Peyer's patch (tissue), 4 donors: Measurements from ENCODE around the gene RSU1. TPM values are rescaled to one million over a fixed set of nuclear protein-coding genes. Genes with fewer than 3 reads are reported as not detected.
A peak's percentile ranks its signal among the peaks of the same experiment; 100 is the strongest.

Experiments used
- DNase-seq, 3 donors: peaks; one replicate each; pipeline ENCODE4 v3.0.0-alpha.2; 2017 to 2019
- H3K27ac ChIP-seq, 4 donors: fragments of 200-600 bp; sonication (generic); one replicate each; pipeline ENCODE4 v1.5.1; 2016 to 2019
- H3K27me3 ChIP-seq, 2 donors: fragments of 200-600 bp; sonication (generic); one replicate each; pipeline ENCODE4 v1.5.1; 2019
- H3K36me3 ChIP-seq, 3 donors: fragments of 200-600 bp; sonication (generic); one replicate each; pipeline ENCODE4 v1.5.1; 2016 to 2019
- H3K4me1 ChIP-seq, 4 donors: fragments of 200-600 bp; sonication (generic); one replicate each; pipeline ENCODE4 v1.5.1; 2016 to 2019
- H3K4me3 ChIP-seq, 4 donors: fragments of 200-600 bp; sonication (generic); 1 replicate in 3 of 4; 2 replicates in 1 of 4; pipeline ENCODE4 v1.5.1; 2016 to 2019; ENCODE audit warnings: mild to moderate bottlenecking in 1 of 4
- H3K9me3 ChIP-seq, 4 donors: fragments of 200-600 bp; sonication (generic); one replicate each; pipeline ENCODE4 v1.5.1; 2016 to 2019; ENCODE audit warnings: mild to moderate bottlenecking in 1 of 4
- CTCF ChIP-seq, 6 experiments: fragments of 450-650 bp in 4 of 6; fragments of 200-600 bp in 2 of 6; sonication (generic) in 1 of 6; IDR thresholded peaks; one replicate each; pipeline ENCODE4 v1.5.1; 2017 to 2019; ENCODE audit warnings: antibody characterized with exemption in 6 of 6, mild to moderate bottlenecking in 3 of 6, moderate library complexity in 1 of 6
- POLR2A ChIP-seq, 2 donors: fragments of 450-650 bp; IDR thresholded peaks; one replicate each; pipeline ENCODE4 v1.5.1; 2017; ENCODE audit warnings: antibody characterized with exemption in 2 of 2, mild to moderate bottlenecking in 2 of 2, moderate library complexity in 2 of 2
- small RNA-seq, 2 donors: library from RNA; depleted of rRNA; stranded (forward); fragments of <200 nt; gene quantifications; one replicate each; pipeline ENCODE3, GENCODE V24; 2016
- total RNA-seq, 4 donors: library from RNA; depleted of rRNA; stranded (reverse); fragments of >200 nt; gene quantifications; one replicate each; pipeline ENCODE4 v1.1.0, GENCODE V29; 2016

RSU1 gene
- total RNA-seq, 4 donors from 2014 or later, result 14.5 to 31.4 (median 23.5) TPM

- TF ChIP-seq CTCF (IDR thresholded peaks at IDR 0.05) (peak in 5 of 6 experiments; percentile 12 to 45 (median 32)), POLR2A (IDR thresholded peaks at IDR 0.05) (no peak)
- H3K4me1 ChIP-seq, result no peaks in the 10 kb centered on the region
- no peak for DNase-seq
- no peak overlapping the region for H3K27ac ChIP-seq
- H3K4me3 ChIP-seq, result no peak overlapping the region
- H3K9me3 ChIP-seq, result no peaks in the 10 kb centered on the region
- H3K27me3 ChIP-seq, result no peaks in the 10 kb centered on the region
- H3K36me3 ChIP-seq, result no peaks in the 10 kb centered on the region
Measured at GRCh38 chr10:16545116-16545736, 272.0 kb downstream of the RSU1 start.

DNA sequence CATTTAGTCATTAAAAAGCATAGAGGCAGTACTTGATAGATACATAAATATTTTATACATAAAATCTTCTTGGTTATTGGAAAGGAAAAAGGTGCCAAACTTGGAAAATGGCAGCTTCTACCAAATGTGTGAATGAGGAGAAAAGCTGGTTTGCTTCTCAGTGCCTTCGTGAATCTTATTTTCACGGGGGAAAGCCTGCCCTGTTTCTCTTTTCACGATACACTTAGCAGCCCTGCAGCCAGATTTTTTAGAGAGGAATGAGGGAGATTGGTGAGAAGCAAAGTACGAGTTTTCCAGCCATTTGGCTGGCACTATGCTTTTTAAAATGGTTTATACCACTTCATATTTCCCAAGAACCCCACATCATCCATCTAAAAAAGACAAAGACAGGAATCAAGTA, 272.6 kb downstream of the RSU1 start:
- TF ChIP-seq POLR2A (IDR thresholded peaks at IDR 0.05), result no peak
- no peak for TF ChIP-seq CTCF (IDR thresholded peaks at IDR 0.05)
- Histone ChIP-seq H3K4me3 (no peak overlapping the region), H3K27ac (no peak overlapping the region)

DNA sequence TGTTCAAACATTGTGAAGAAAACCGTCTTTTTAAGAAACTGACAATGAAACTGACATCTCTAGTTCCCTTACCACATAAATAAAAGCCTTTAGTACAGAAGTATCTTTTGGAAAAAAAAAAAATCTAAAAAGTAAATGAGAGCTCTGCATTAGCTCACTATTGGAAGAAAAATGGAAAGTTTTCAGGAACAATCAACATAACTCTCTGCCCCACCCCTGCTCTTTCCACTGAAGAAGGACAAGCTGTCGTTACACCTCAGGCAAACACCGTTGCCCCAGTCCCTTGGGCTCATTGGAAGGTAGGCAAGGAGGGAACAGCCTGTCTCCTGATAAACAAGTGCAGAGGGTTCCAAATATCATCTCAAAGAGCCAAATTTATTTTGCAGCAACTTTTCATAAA, 273.1 kb downstream of the RSU1 start:
- TF ChIP-seq POLR2A (IDR thresholded peaks at IDR 0.05), result no peak
- no peak for TF ChIP-seq CTCF (IDR thresholded peaks at IDR 0.05)
- no peaks in the 10 kb centered on the region for H3K9me3 ChIP-seq
- no peak overlapping the region for H3K4me3 ChIP-seq
- no peak for DNase-seq
- H3K36me3 ChIP-seq, result no peaks in the 10 kb centered on the region
- no peak overlapping the region for H3K27ac ChIP-seq
- no peaks in the 10 kb centered on the region for H3K27me3 ChIP-seq
- no peaks in the 10 kb centered on the region for H3K4me1 ChIP-seq

More for the DNA sequence above, 272.6 kb downstream of the RSU1 start:
- no peaks in the 10 kb centered on the region for H3K27me3 ChIP-seq
- H3K36me3 ChIP-seq, result no peaks in the 10 kb centered on the region
- DNase-seq, result no peak
- H3K9me3 ChIP-seq, result no peaks in the 10 kb centered on the region
- no peaks in the 10 kb centered on the region for H3K4me1 ChIP-seq

Small RNA genes within 50 kb of the gene (small RNA-seq; reads per million reads assigned to genes)
- gene RF02271, result 0 reads per million in 2 donors
